ENCODE measurements around the gene RXFP2.
A peak's percentile ranks its signal among the peaks of the same experiment; 100 is the strongest.

Gene RXFP2

GRCh38 chr13:31739226-31739625, at the start of gene RXFP2:
Gene RXFP2 (plus strand): TSS chr13:31739526. CDS start chr13:31739613, 87 bp downstream.
- no peak for DNase-seq

- no peak for DNase-seq
These were observed 42.0 kb upstream of the RXFP2 start for GRCh38 chr13:31697290-31697689.

GRCh38 chr13:31699650-31700049, 39.7 kb upstream of the RXFP2 start:
- peak; percentile 30 for DNase-seq

- no peak for DNase-seq
These were observed 35.5 kb upstream of the RXFP2 start for GRCh38 chr13:31703780-31704179.

GRCh38 chr13:31706105-31706504, 33.2 kb upstream of the RXFP2 start:
- DNase-seq = no peak

- no peak for DNase-seq
These were observed 21.7 kb upstream of the RXFP2 start for GRCh38 chr13:31717583-31717982.

- DNase-seq = no peak
These were observed 20.1 kb upstream of the RXFP2 start for GRCh38 chr13:31719214-31719613.

- DNase-seq = peak; percentile 66
These were observed 16.7 kb upstream of the RXFP2 start for GRCh38 chr13:31722673-31723072.

GRCh38 chr13:31725841-31726240, 13.5 kb upstream of the RXFP2 start:
- no peak for DNase-seq

GRCh38 chr13:31731921-31732320, 7.4 kb upstream of the RXFP2 start:
- DNase-seq = no peak

- no peak for DNase-seq
These were observed 6.3 kb upstream of the RXFP2 start for GRCh38 chr13:31733066-31733465.

GRCh38 chr13:31733647-31734046, 5.7 kb upstream of the RXFP2 start:
- no peak for DNase-seq

- DNase-seq = peak; percentile 86
These were observed 2.9 kb downstream of the RXFP2 start for GRCh38 chr13:31742097-31742734.

GRCh38 chr13:31747291-31747690, 8.0 kb downstream of the RXFP2 start:
- DNase-seq = no peak

- no peak for DNase-seq
These were observed 8.6 kb downstream of the RXFP2 start for GRCh38 chr13:31747966-31748365.

- DNase-seq = no peak
These were observed 10.6 kb downstream of the RXFP2 start for GRCh38 chr13:31749929-31750328.

GRCh38 chr13:31755211-31755610, 15.9 kb downstream of the RXFP2 start:
- DNase-seq = no peak

GRCh38 chr13:31755803-31756212, 16.5 kb downstream of the RXFP2 start:
- no peak for DNase-seq

- DNase-seq = no peak
These were observed 17.0 kb downstream of the RXFP2 start for GRCh38 chr13:31756346-31756745.

GRCh38 chr13:31761951-31762350, 22.6 kb downstream of the RXFP2 start:
- no peak for DNase-seq

- DNase-seq = no peak
These were observed 25.2 kb downstream of the RXFP2 start for GRCh38 chr13:31764556-31764955.

GRCh38 chr13:31765138-31765785, 25.9 kb downstream of the RXFP2 start:
- DNase-seq = no peak

GRCh38 chr13:31767175-31767900, 28.0 kb downstream of the RXFP2 start:
- DNase-seq = no peak

GRCh38 chr13:31768351-31768750, 29.0 kb downstream of the RXFP2 start:
- DNase-seq = no peak
